Renal cortex interstitium (tissue), 11 donors: Measurements from ENCODE around the gene RGMB. TPM values are rescaled to one million over a fixed set of nuclear protein-coding genes. Genes with fewer than 3 reads are reported as not detected.
A peak's percentile ranks its signal among the peaks of the same experiment; 100 is the strongest.

Experiments used
- DNase-seq, 11 donors: peaks; one replicate each; pipeline ENCODE4 v3.0.0-alpha.2; 2013; ENCODE audit warnings: low read depth in 9 of 11, low spot score in 4 of 11; ENCODE audit errors: extremely low read depth in 1 of 11
- polyA plus RNA-seq, 3 donors: library from polyadenylated mRNA; unstranded; fragments of 120-200 nt; gene quantifications; one replicate each; pipeline ENCODE4 v1.2.1, GENCODE V29; 2013; ENCODE audit not compliant: insufficient read length in 3 of 3

Gene RGMB
- polyA plus RNA-seq, 3 donors, result 12.3 to 14.9 (median 13.3) TPM

DNA sequence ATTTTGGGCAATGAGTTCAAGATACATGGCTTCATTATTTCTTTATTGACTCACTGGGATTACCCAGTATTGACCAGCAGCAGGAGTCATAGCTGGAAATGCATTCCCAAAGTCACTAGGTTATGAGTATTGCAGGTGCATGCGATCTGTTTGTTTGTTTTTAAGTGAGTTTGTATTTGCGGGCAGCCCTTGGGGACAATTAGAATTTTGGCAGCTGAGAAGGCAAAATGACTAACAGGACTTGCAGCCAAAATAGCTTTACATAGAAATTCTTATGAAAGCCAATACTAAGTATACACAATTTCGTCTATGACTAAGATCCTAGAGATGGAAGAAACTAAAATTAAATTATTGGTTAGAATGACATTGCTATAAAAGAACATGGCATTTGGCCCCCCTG is 18.1 kb upstream of the RGMB start:
- DNase-seq, result no peak

- no peak for DNase-seq
Observed at GRCh38 chr5:98757978-98758377, 15.5 kb upstream of the RGMB start.

- DNase-seq, result no peak
Observed at GRCh38 chr5:98763001-98763630, 10.3 kb upstream of the RGMB start.

- DNase-seq, result no peak
Observed at GRCh38 chr5:98765815-98766214, 7.6 kb upstream of the RGMB start.

GRCh38 chr5:98767581-98767980 is 5.9 kb upstream of the RGMB start:
- DNase-seq, result no peak

- peak in 6 of 11 donors; percentile 41 to 61 (median 46) for DNase-seq
Observed at GRCh38 chr5:98768160-98768959, 5.1 kb upstream of the RGMB start.

DNA sequence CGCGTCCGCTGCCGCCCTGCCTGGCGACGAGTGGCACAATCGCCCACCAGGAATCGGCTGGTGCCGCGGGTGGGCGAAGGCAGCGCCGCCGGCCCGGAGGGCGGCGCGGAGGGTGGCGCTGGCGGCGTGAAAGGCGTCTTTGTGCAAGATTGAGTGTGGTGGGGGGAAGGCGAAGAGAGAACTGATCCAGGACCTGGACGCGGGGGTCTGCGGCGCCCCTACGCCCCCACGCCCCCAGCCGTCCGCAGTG is 4.6 kb upstream of the RGMB start:
- DNase-seq, result no peak

DNA sequence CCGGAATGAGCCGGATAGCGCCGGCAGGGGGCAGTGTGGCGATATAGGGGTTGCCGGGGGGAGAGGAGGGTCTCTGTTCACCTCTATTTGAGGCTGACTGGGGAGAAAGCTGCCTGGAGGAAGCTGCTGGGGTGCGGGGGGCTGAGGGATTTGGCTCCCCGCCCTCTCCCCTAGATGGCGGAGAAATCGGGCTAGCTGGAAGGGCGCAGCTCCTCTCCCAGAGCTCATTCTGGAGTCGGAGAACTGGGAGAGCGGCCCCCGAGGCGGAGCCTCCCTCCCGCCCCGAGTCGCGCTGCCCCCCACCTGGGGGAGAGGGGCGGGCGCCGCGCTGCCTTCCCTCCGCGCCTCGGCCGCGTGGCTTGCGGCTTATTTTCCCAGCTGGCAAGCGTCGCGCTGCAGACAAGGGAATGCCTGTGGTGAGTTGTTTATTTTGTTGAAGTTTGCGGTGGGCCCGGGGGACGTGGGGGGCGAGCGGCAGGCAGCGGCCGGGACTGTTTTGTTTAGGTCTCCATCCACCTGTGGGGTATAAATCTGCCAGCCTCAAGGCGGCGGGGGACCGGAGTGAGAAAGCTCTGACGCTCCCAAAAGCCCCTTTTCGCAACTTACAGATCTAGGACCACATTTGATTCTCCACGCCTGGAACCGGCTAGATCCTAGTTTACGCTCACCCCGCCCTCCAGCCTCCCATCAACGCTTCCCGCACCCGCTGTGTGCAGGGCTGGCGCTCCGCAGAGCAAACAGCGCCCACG is 4.1 kb upstream of the RGMB start:
- DNase-seq, result peak in 6 of 11 donors; percentile 34 to 62 (median 58)

DNA sequence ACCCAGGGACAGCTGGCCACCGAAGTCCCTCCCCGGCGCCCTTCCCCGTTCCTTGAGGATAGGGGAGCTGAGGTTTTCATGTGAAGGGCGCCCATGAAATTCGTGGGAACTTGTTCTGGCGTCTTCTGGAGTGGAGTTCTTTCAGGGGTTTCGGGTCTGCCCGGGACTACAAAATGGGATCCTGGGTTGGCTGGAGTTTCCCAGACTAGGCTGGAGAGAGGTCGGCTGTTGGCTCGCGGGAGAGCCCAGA is 3.6 kb upstream of the RGMB start:
- no peak for DNase-seq

DNA sequence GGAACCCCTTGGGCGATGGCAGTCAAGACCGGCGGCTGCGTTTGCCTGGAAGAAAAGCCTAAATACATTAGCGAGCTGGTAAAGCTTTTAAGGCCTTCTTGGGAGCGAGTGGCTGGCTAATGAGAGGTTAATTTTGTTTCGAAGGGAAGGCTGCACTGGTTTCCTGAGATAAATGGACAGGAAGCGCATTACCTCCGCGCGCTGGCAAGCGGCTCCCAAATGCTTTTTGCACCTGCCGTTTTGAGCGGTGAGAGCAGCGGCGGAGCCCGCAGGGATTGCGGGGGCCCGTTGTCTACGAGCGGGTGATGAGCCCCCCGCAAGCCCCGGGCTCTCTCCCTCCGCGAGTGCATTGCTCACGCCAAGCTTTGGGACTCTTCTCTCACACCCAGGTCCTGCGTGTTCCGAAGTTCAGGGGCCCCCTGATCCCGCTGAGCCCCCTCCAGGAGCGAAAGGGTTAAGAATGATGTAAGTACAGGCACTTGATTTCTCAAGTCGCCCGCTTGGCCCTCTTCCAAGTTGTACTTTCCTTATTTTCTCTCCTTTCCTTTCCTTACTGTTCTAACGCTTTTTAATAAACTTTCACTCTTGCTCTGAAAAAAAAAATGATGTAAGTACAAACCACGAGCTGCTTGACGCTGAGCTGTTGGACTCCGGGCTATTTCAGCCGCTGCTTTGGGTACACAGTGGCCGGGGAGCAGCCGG is 3.1 kb upstream of the RGMB start:
- peak in 5 of 11 donors; percentile 41 to 58 (median 44) for DNase-seq

DNA sequence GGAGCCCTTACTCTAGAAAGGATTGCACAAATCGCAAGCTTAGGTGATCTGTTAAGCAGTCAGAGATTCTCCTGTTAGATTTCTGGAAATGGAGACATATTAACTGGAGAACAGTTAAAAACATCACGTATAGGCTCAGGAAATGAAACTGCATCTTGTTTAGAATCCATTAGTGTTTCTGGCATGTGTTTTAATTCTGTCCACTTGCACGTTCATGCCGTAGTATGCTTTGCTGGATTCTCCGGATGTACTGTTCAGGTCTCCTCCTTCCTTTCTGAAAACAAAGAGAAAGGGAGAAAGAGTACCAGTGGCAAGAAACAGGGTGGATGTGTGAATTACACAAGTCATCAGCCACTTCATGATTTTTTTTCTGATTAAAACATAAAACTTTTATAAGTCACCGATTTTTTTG is 2.5 kb upstream of the RGMB start:
- DNase-seq, result no peak

- DNase-seq, result peak; percentile 77 to 95 (median 90)
Observed at GRCh38 chr5:98771382-98772109, 1.9 kb upstream of the RGMB start.

DNA sequence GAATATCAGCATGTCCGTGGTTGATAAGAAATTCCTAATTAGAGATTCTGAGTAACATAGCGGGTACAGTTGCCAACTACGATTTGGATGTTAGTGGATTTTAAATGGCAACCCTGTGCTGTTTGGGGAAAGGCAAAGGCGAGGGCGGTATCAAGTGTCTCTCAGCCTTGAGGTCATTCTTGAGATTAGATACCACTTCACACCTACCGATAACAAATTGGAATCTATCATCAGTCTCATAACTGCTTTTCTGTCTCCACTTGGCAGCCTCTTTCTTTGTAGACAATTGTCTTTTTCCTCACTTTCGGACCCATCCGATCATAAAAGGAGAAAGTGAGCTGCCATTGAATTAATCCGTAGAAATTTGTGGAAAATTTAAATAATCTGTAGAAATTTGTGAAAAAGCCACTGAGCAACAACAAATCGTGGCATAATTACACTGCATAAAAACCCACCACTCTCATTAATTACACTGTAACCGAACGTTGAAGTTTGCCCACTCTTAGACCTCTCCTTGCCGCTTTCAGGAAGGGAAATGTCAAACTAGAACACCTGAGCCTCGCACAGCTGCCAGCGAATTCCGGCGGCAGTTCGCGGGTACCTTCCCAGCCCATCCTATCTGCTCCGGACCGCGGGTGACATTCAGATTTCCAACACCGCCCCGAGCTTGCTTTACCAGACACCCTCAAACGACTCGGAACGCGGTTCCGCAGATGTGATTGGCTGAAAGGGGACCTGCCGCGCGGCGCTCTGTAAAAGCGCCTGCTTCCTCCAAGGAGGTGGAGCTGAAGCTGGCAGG is 849 bp upstream of the RGMB start:
- peak in 6 of 11 donors; percentile 34 to 74 (median 60) for DNase-seq

- no peak for DNase-seq
Observed at GRCh38 chr5:98773214-98773463, 324 bp upstream of the RGMB start.

GRCh38 chr5:98774192-98775033 is 950 bp downstream of the RGMB start:
- peak in 7 of 11 donors; percentile 60 to 77 (median 71) for DNase-seq

DNA sequence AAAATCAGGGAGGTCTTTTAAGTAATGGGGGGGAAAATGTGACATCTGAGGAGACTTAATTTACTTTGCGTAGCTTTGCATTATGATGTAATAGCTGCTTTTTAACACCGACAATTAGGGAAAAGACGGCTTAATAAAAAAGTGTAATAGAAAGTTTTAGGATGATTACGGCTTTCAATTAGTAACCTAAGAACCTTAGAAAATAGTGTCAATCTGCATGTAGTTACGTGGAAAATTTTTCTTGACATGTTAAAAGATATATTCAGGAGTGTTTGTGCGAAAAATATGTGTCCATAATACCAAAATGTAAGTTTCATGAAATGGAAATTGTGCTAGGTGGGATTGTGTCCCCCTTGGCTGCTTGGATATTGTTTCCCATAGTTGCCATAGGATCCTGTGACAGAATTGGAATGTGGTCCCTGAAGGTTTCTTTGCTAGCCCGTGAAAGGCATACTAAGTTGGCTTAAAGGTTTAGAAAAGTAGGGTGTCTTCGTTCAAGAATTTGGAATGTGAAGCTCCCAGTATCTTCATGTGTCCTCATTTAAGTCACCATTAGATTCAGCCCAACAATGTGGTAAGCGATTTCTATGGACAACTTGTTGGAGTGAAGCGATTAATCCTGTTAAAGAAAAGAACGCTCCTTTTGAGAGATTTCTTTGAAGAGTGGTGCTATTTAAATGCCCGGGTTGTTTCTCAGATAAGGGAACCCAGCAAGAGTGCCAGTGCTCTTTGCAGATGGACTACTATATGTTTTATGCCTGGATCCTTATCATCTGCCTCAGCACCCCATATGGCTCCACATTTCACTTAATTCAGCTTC is 2.0 kb downstream of the RGMB start:
- DNase-seq, result no peak

- no peak for DNase-seq
Observed at GRCh38 chr5:98776066-98776705, 2.7 kb downstream of the RGMB start.
